Stimulated activated CD4-positive, alpha-beta T cell treated with anti-CD3 and anti-CD28 coated beads, Interleukin-4, amount 100 ng/mL, for 4 hours (primary cell): Measurements from ENCODE around the gene USP24.

ENCODE experiments used
- DNase-seq, 2 experiments: peaks; one replicate each; pipeline ENCODE4 v3.0.0-alpha.2; 2020

Gene USP24

GRCh38 chr1:55064071-55064581, 151.0 kb downstream of the USP24 start:
- no peak for DNase-seq

- no peak for DNase-seq
These were observed 151.6 kb downstream of the USP24 start for GRCh38 chr1:55063577-55063942.

- no peak for DNase-seq
These were observed 152.2 kb downstream of the USP24 start for GRCh38 chr1:55062801-55063576.

- no peak for DNase-seq
These were observed 153.3 kb downstream of the USP24 start for GRCh38 chr1:55061706-55062321.

GRCh38 chr1:55061000-55061705, 154.0 kb downstream of the USP24 start:
- no peak for DNase-seq

- DNase-seq: no peak
These were observed 154.8 kb downstream of the USP24 start for GRCh38 chr1:55060133-55060999.

- DNase-seq: no peak
These were observed 155.6 kb downstream of the USP24 start for GRCh38 chr1:55059302-55060132.

GRCh38 chr1:55057956-55058298, 157.2 kb downstream of the USP24 start:
- no peak for DNase-seq

GRCh38 chr1:55057270-55057955, 157.8 kb downstream of the USP24 start:
- no peak for DNase-seq

GRCh38 chr1:55056632-55056992, 158.6 kb downstream of the USP24 start:
- no peak for DNase-seq

- no peak for DNase-seq
These were observed 159.1 kb downstream of the USP24 start for GRCh38 chr1:55055951-55056631.

GRCh38 chr1:55055084-55055882, 159.9 kb downstream of the USP24 start:
- no peak for DNase-seq

- no peak for DNase-seq
These were observed 160.8 kb downstream of the USP24 start for GRCh38 chr1:55054396-55054795.

- no peak for DNase-seq
These were observed 161.8 kb downstream of the USP24 start for GRCh38 chr1:55053265-55053954.

GRCh38 chr1:55052221-55053142, 162.7 kb downstream of the USP24 start:
- DNase-seq: no peak

GRCh38 chr1:55051621-55052020, 163.5 kb downstream of the USP24 start:
- no peak for DNase-seq

- DNase-seq: no peak
These were observed 164.0 kb downstream of the USP24 start for GRCh38 chr1:55051169-55051568.

GRCh38 chr1:55050283-55050682, 164.9 kb downstream of the USP24 start:
- no peak for DNase-seq
